Smooth muscle cell (in vitro differentiated cells): ENCODE results near the gene DNAH8. TPM values are rescaled to one million over a fixed set of nuclear protein-coding genes. Genes with fewer than 3 reads are reported as not detected.

ENCODE experiments used
- DNase-seq: peaks from one replicate; lab custom pipeline; 2025; ENCODE audit not compliant: unreplicated experiment; lab: John Stamatoyannopoulos, UW
- H2AFZ ChIP-seq: fragments of 200-600 bp; sonication (generic); 2 replicates; pipeline ENCODE4 v1.6.0; 2016; ENCODE audit warnings: antibody characterized with exemption, low read depth, mild to moderate bottlenecking
- H3F3A ChIP-seq: fragments of 200-600 bp; sonication (generic); 2 replicates; pipeline ENCODE4 v1.6.0; 2017; ENCODE audit warnings: antibody characterized with exemption, low read depth
- H3K27ac ChIP-seq: fragments of 200-600 bp; sonication (generic); 2 replicates; pipeline ENCODE4 v1.5.1; 2016; ENCODE audit warnings: low read depth, mild to moderate bottlenecking
- H3K27me3 ChIP-seq: fragments of 200-600 bp; sonication (generic); 2 replicates; pipeline ENCODE4 v1.6.1; 2016; ENCODE audit warnings: low read depth, mild to moderate bottlenecking
- H3K36me3 ChIP-seq: fragments of 200-600 bp; sonication (generic); 2 replicates; pipeline ENCODE4 v1.5.1; 2016; ENCODE audit warnings: low read depth
- H3K4me1 ChIP-seq: fragments of 200-600 bp; sonication (generic); 2 replicates; pipeline ENCODE4 v1.5.1; 2016; ENCODE audit warnings: low read depth
- H3K4me2 ChIP-seq: fragments of 200-600 bp; sonication (generic); 2 replicates; pipeline ENCODE4 v1.6.0; 2016; ENCODE audit warnings: mild to moderate bottlenecking
- H3K4me3 ChIP-seq: fragments of 200-600 bp; sonication (generic); 2 replicates; pipeline ENCODE4 v1.5.1; 2016; ENCODE audit warnings: mild to moderate bottlenecking
- H3K79me2 ChIP-seq: fragments of 200-600 bp; sonication (generic); 2 replicates; pipeline ENCODE4 v1.6.0; 2016; ENCODE audit warnings: low read depth, mild to moderate bottlenecking
- H3K9ac ChIP-seq: fragments of 200-600 bp; sonication (generic); 2 replicates; pipeline ENCODE4 v1.6.0; 2016; ENCODE audit warnings: low read depth
- H3K9me3 ChIP-seq: fragments of 200-600 bp; sonication (generic); replicated peaks from 2 replicates; pipeline ENCODE4 v1.5.1; 2016; ENCODE audit warnings: low read depth
- H4K20me1 ChIP-seq: fragments of 200-600 bp; sonication (generic); 2 replicates; pipeline ENCODE4 v1.6.0; 2016; ENCODE audit warnings: low read depth
- CTCF ChIP-seq: fragments of 200-600 bp; sonication (generic); IDR thresholded peaks from 2 replicates; pipeline ENCODE4 v1.5.1; 2017; ENCODE audit warnings: borderline replicate concordance, mild to moderate bottlenecking, antibody characterized with exemption; ENCODE audit not compliant: insufficient read depth, poor library complexity, severe bottlenecking
- WGBS: methylation state at CpG from one replicate; pipeline ENCODE4 v1.1.7; 2016; ENCODE audit warnings: low lambda C conversion rate; 5-methylcytosine and 5-hydroxymethylcytosine counted together
- polyA plus RNA-seq: library from polyadenylated mRNA; unstranded; fragments of >200 nt; fragmentation: Nextera tagmentation; extraction: Ambion mirVana; gene quantifications from 2 replicates; pipeline ENCODE4 v1.2.1, GENCODE V29; 2016
- total RNA-seq: library from RNA; depleted of rRNA; stranded (reverse); fragments of >200 nt; gene quantifications from 2 replicates; pipeline ENCODE4 v1.2.3, GENCODE V29; 2014

DNAH8 gene
- total and polyA plus RNA-seq, 2 experiments from 2014 or later, result not detected

- Histone ChIP-seq H3F3A (peaks cover 3% of the 10 kb centered on the region), H3K4me1 (no peaks in the 10 kb centered on the region), H3K4me3 (no peak overlapping the region), H3K4me2 (no peak overlapping the region), H4K20me1 (no peaks in the 10 kb centered on the region), H3K27me3 (no peaks in the 10 kb centered on the region), H3K9me3 (no peaks in the 10 kb centered on the region), H3K9ac (no peak overlapping the region), H3K36me3 (no peaks in the 10 kb centered on the region), H3K27ac (no peak overlapping the region), H2AFZ (no peak overlapping the region), H3K79me2 (no peaks in the 10 kb centered on the region)
- no peak for DNase-seq
- no peak for TF ChIP-seq CTCF
- WGBS, result 97% methylated on average over 6 of the region's 6 CpGs
Observed at GRCh38 chr6:38822963-38823362, 107.9 kb downstream of the DNAH8 start.

- H4K20me1 ChIP-seq, result no peaks in the 10 kb centered on the region
- no peaks in the 10 kb centered on the region for H3K27me3 ChIP-seq
- no peak overlapping the region for H3K4me3 ChIP-seq
- H3K9ac ChIP-seq, result no peak overlapping the region
- no peaks in the 10 kb centered on the region for H3K79me2 ChIP-seq
- no peak overlapping the region for H2AFZ ChIP-seq
- H3K27ac ChIP-seq, result no peak overlapping the region
- WGBS, result 94% methylated on average over 5 of the region's 5 CpGs
- no peak for DNase-seq
- no peaks in the 10 kb centered on the region for H3F3A ChIP-seq
- TF ChIP-seq CTCF, result no peak
- H3K9me3 ChIP-seq, result no peaks in the 10 kb centered on the region
- no peaks in the 10 kb centered on the region for H3K36me3 ChIP-seq
- H3K4me2 ChIP-seq, result no peak overlapping the region
- H3K4me1 ChIP-seq, result no peaks in the 10 kb centered on the region
Observed at GRCh38 chr6:38824243-38824894, 109.3 kb downstream of the DNAH8 start.

DNA sequence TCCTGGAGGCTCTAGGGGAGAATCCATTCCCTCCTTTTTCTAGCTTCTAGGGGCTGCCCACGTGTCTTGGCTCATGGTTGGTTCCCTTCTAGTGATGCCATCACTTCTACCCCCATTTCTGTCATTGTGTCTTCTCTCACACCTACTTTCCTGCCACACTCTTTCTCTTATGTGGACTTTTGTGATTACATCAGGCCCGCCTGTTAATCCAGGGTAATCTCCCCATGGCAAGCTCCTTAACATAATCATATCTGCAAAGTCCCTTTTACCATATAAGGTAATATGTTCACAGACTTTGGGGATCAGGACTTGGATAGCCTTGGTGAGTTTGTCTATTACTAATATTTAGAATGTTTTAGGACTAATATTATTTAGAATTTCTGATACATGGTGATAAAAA, 111.9 kb downstream of the DNAH8 start:
- Histone ChIP-seq H3K79me2 (no peaks in the 10 kb centered on the region), H3K4me2 (no peak overlapping the region), H3F3A (no peaks in the 10 kb centered on the region), H3K36me3 (no peaks in the 10 kb centered on the region), H3K4me1 (no peaks in the 10 kb centered on the region), H2AFZ (no peak overlapping the region), H3K9ac (no peak overlapping the region), H3K9me3 (no peaks in the 10 kb centered on the region), H4K20me1 (no peaks in the 10 kb centered on the region), H3K4me3 (no peak overlapping the region), H3K27me3 (no peaks in the 10 kb centered on the region), H3K27ac (no peak overlapping the region)
- TF ChIP-seq CTCF, result no peak
- 52% methylated on average over 2 of the region's 2 CpGs for WGBS
- DNase-seq, result no peak

DNA sequence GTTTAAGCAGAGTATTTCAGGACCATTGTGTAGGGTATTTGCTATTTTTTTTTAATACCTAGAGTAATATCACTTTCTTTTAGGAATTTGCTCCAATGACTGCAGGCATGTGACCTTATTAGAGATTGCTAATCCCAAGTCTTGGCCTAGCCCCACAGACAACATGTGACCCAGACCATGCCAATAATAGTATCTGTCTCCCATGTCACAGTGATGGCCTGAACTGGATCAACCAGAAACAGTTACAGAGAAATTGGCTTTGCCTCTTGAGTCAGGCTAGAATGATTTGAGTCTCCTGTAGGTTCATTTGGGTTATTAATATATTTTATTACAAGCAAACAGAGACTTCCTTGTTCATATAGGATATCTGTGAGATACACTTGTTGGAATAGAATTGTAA, 116.8 kb downstream of the DNAH8 start:
- Histone ChIP-seq H3K4me2 (no peak overlapping the region), H4K20me1 (no peaks in the 10 kb centered on the region), H3K4me3 (no peak overlapping the region), H3K27ac (no peak overlapping the region), H3K27me3 (no peaks in the 10 kb centered on the region), H3F3A (no peaks in the 10 kb centered on the region), H3K79me2 (no peaks in the 10 kb centered on the region), H3K36me3 (no peaks in the 10 kb centered on the region), H2AFZ (no peak overlapping the region), H3K9ac (no peak overlapping the region), H3K4me1 (no peaks in the 10 kb centered on the region), H3K9me3 (no peaks in the 10 kb centered on the region)
- DNase-seq, result no peak
- no peak for TF ChIP-seq CTCF
